GM10266 (cell line): Measurements from ENCODE around the gene FUT8.

Experiments
- DNase-seq: peaks from one replicate; pipeline ENCODE4 v3.0.0; 2012; ENCODE audit errors: extremely low spot score
- TF ChIP-seq, protein P1 (sequence below): IDR thresholded peaks from 2 replicates; pipeline ENCODE4 v1.5.1; 2012; ENCODE audit warnings: mild to moderate bottlenecking, low read depth; ENCODE audit not compliant: control insufficient read depth, insufficient read depth; ENCODE audit errors: missing control alignments

Gene FUT8

DNA sequence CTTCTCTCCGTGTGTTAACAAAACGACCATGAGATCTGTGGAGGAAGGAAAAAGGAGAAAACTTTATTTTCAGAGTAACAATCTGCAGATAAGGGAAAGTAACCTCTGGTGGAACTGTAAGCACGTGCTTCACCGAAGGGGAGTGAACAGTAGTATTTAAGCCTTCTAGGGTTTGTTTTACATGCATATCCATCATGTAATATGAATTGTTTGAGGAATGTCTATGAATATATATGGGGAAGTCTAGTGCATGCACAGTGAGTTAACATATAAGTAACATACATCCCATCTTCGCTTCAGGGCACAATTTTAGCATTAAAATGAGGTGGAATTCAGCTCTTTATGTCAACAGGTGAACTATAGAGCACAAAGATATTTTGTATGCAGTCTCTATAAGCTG is 101.1 kb downstream of the FUT8 start:
- DNase-seq, result no peak
- TF ChIP-seq, protein P1, sequence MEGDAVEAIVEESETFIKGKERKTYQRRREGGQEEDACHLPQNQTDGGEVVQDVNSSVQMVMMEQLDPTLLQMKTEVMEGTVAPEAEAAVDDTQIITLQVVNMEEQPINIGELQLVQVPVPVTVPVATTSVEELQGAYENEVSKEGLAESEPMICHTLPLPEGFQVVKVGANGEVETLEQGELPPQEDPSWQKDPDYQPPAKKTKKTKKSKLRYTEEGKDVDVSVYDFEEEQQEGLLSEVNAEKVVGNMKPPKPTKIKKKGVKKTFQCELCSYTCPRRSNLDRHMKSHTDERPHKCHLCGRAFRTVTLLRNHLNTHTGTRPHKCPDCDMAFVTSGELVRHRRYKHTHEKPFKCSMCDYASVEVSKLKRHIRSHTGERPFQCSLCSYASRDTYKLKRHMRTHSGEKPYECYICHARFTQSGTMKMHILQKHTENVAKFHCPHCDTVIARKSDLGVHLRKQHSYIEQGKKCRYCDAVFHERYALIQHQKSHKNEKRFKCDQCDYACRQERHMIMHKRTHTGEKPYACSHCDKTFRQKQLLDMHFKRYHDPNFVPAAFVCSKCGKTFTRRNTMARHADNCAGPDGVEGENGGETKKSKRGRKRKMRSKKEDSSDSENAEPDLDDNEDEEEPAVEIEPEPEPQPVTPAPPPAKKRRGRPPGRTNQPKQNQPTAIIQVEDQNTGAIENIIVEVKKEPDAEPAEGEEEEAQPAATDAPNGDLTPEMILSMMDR, result no peak

DNA sequence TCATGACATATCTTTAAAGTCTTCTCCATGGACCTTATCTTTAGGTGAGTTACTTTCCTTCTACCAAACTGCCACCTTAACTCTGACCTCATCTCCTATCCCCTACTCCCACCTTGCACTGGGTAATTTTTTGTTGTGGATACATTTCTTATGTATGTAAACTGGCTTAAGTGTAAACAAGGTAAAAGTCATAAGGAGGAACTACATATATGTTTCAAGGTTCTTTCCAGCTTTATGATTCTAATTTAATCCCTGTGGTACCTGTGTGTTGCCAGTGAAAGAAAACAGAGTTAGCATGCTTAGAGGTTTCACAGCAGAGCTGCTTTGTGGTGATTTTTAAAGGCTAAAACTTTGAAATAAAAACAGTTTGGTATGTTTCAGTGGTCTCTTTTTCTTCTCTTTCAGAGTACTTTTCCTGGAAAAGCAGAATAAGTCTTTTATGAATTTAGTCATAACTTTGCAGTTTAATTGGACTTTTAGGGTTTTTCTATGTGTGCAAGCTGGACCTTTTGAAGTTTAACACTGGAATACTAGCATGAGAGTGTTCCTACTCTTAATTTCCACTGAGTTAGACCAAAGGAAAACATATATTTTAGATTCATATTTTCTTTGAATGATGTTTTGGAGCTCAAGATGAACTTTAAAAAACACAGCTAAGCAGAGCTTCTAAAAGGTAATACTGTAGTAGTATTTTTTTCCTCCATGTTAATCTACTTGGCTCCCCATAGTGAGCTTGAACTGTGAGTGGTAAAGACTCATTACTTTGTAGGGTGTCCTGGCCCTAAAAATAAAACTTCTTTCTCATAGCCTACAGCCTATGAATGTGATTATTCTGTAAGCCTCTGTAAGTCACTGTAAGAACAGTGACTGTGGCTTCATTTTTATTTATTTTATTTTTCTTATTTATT is 105.4 kb downstream of the FUT8 start:
- no peak for DNase-seq
- TF ChIP-seq, protein P1, result no peak

DNA sequence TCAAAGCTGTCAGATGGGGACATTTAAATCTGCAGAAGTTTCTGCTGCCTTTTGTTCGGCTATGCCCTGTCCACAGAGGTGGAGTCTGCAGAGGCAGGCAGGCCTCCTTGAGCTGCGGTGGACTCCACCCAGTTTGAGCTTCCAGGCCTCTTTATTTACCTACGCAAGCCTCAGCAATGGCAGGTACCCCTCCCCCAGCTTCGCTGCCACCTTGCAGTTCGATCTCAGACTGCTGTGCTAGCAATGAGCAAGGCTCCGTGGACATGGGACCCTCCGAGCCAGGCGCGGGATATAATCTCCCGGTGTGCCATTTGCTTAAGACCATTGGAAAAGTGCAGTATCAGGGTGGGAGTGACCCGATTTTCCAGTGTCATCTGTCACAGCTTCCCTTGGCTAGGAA is 115.5 kb downstream of the FUT8 start:
- no peak for DNase-seq

GRCh38 chr14:65531148-65531547 is 118.6 kb downstream of the FUT8 start:
- TF ChIP-seq, protein P1, result no peak
- DNase-seq, result no peak

More for the DNA sequence above, 115.5 kb downstream of the FUT8 start:
- TF ChIP-seq, protein P1, result no peak

GRCh38 chr14:65533736-65534404 is 121.3 kb downstream of the FUT8 start:
- TF ChIP-seq, protein P1, result no peak
- no peak for DNase-seq

GRCh38 chr14:65536781-65537423 is 124.4 kb downstream of the FUT8 start:
- DNase-seq, result no peak
- TF ChIP-seq, protein P1, result no peak
